ENCODE data around the gene ZNF593OS.

Gene ZNF593OS

GRCh38 chr1:26125946-26126320 lies 45.7 kb downstream of the ZNF593OS start:
- DNase-seq = no peak

- DNase-seq = no peak
Measured at GRCh38 chr1:26125382-26125781, 46.2 kb downstream of the ZNF593OS start.

- no peak for DNase-seq
Measured at GRCh38 chr1:26124418-26125331, 47.0 kb downstream of the ZNF593OS start.

- DNase-seq = no peak
Measured at GRCh38 chr1:26122988-26123973, 48.4 kb downstream of the ZNF593OS start.

GRCh38 chr1:26121854-26122773 lies 49.5 kb downstream of the ZNF593OS start:
- DNase-seq = no peak

DNA sequence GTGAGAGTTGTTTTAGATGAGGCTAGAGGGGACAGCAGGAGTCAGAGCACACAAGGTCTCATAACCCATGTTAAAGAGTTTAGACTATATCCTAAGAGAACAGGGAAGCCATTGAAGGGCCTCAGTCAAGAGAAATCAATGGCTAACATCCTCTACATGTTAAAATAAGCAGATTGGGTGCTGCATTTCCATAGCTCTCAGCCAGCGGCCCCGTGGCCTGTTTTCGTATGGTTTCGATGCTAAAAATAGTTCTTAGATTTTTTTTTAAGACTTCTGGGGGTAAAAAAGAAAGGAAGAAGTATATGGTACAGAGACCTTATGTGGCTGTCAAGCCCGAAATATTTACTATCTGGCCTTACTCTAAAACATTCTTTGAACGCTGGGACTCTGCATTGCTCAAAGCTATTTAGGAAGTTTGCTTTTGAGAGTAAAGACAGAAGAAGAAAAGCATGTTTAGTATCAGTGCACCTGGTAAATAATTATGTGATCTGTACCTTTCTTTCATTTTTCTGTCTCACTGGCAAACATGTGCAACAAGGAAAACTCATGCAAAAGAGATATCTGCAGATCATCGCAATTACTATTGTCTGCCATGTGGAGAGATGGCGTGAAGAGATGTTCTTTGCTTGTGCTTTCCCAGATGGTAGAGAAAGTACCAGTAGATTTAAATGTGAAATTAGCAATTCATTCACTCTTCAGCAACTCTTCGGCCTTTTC lies 51.6 kb downstream of the ZNF593OS start:
- no peak for DNase-seq

Measured in central memory CD4-positive, alpha-beta T cell (primary cell).